WTC11 (cell line): ENCODE measurements around the gene MRPL33. TPM values are rescaled to one million over a fixed set of nuclear protein-coding genes. Genes with fewer than 3 reads are reported as not detected.

Experiments
- ATAC-seq: fragments of 200-7000 bp; cut with Tn5 transposase; 2 replicates; pipeline ENCODE4 v1.10.0; 2021; ENCODE audit warnings: mild to moderate bottlenecking, moderate library complexity
- CTCF ChIA-PET: fragments of 300-600 bp; sonication (Branson Sonifier 250); formaldehyde crosslinking; loops from one replicate; lab custom pipeline; 2021; ENCODE audit warnings: antibody characterized with exemption; lab: Charles Lee
- POLR2A ChIA-PET: fragments of 350-600 bp; sonication (Branson Sonifier 250); formaldehyde crosslinking; loops from one replicate; lab custom pipeline; 2021; ENCODE audit warnings: antibody characterized with exemption; lab: Charles Lee
- DNase-seq: peaks from one replicate; pipeline ENCODE4 v3.0.0; 2021; ENCODE audit warnings: low spot score
- H3K27ac Mint-ChIP-seq: 2 replicates; pipeline ENCODE4 v1.8.0; 2021; ENCODE audit warnings: mixed read lengths
- H3K27me3 Mint-ChIP-seq: 2 replicates; pipeline ENCODE4 v1.8.0; 2021; ENCODE audit warnings: low read depth, mild to moderate bottlenecking, moderate library complexity, mixed read lengths
- H3K36me3 Mint-ChIP-seq: 2 replicates; pipeline ENCODE4 v1.8.0; 2021; ENCODE audit warnings: mixed read lengths
- H3K4me1 Mint-ChIP-seq: 2 replicates; pipeline ENCODE4 v1.8.0; 2022; ENCODE audit warnings: mixed read lengths
- H3K4me3 Mint-ChIP-seq: 2 replicates; pipeline ENCODE4 v1.8.0; 2021; ENCODE audit warnings: mild to moderate bottlenecking, moderate library complexity, mixed read lengths
- H3K9me3 Mint-ChIP-seq: 2 replicates; pipeline ENCODE4 v1.8.0; 2021; ENCODE audit warnings: mixed read lengths
- CREM ChIP-seq: sonication (generic); formaldehyde crosslinking; IDR thresholded peaks from 2 replicates; pipeline ENCODE4 v1.8.1; 2022; ENCODE audit warnings: mild to moderate bottlenecking, missing genetic modification reagents, moderate library complexity
- FOXK1 ChIP-seq: sonication (generic); formaldehyde crosslinking; IDR thresholded peaks from 2 replicates; pipeline ENCODE4 v1.8.0; 2022; ENCODE audit warnings: mild to moderate bottlenecking, moderate library complexity, missing genetic modification reagents
- HMGA2 ChIP-seq: fragments of 250-450 bp; sonication (Bioruptor Pico); IDR thresholded peaks from 2 replicates; pipeline ENCODE4 v1.4.0; 2021; ENCODE audit warnings: mild to moderate bottlenecking, moderate library complexity
- JAZF1 ChIP-seq: fragments of 250-450 bp; sonication (Bioruptor Pico); IDR thresholded peaks from 2 replicates; pipeline ENCODE4 v1.9.0; 2021; ENCODE audit warnings: moderate library complexity, mild to moderate bottlenecking, inconsistent platforms
- MXD4 ChIP-seq: fragments of 250-450 bp; sonication (Bioruptor Pico); IDR thresholded peaks from 2 replicates; pipeline ENCODE4 v1.8.0; 2021; ENCODE audit warnings: mild to moderate bottlenecking, moderate library complexity, borderline replicate concordance
- MYBL2 ChIP-seq: sonication (generic); formaldehyde crosslinking; IDR thresholded peaks from 2 replicates; pipeline ENCODE4 v1.8.1; 2023; ENCODE audit warnings: mild to moderate bottlenecking, moderate library complexity, missing genetic modification reagents
- SMAD4 ChIP-seq: sonication (generic); formaldehyde crosslinking; IDR thresholded peaks from 2 replicates; pipeline ENCODE4 v1.8.0; 2022; ENCODE audit warnings: mild to moderate bottlenecking, missing genetic modification reagents
- TCF7 ChIP-seq: sonication (generic); formaldehyde crosslinking; IDR thresholded peaks from 2 replicates; pipeline ENCODE4 v1.8.0; 2022; ENCODE audit warnings: mild to moderate bottlenecking, low read depth, missing genetic modification reagents, moderate library complexity
- TEAD1 ChIP-seq: sonication (generic); formaldehyde crosslinking; IDR thresholded peaks from 2 replicates; pipeline ENCODE4 v1.8.0; 2022; ENCODE audit warnings: mild to moderate bottlenecking, missing genetic modification reagents
- TEAD4 ChIP-seq: sonication (generic); formaldehyde crosslinking; IDR thresholded peaks from 2 replicates; pipeline ENCODE4 v1.8.0; 2022; ENCODE audit warnings: mild to moderate bottlenecking, missing genetic modification reagents
- ZNF121 ChIP-seq: sonication (generic); formaldehyde crosslinking; IDR thresholded peaks from 2 replicates; pipeline ENCODE4 v1.8.0; 2023; ENCODE audit warnings: missing genetic modification reagents
- ZNF317 ChIP-seq: sonication (generic); formaldehyde crosslinking; IDR thresholded peaks from 2 replicates; pipeline ENCODE4 v1.8.1; 2023; ENCODE audit warnings: low read depth, mild to moderate bottlenecking, moderate library complexity, missing genetic modification reagents, borderline replicate concordance
- ZNF396 ChIP-seq: fragments of 250-450 bp; sonication (Bioruptor Pico); IDR thresholded peaks from 2 replicates; pipeline ENCODE4 v1.8.0; 2021; ENCODE audit warnings: mild to moderate bottlenecking, moderate library complexity, borderline replicate concordance
- ZNF423 ChIP-seq: fragments of 250-450 bp; sonication (Bioruptor Pico); IDR thresholded peaks from 2 replicates; pipeline ENCODE4 v2.1.2; 2022; ENCODE audit warnings: mild to moderate bottlenecking, moderate library complexity
- total RNA-seq: library from RNA; stranded (reverse); gene quantifications from 3 replicates; pipeline ENCODE4 v1.2.3, GENCODE V29; 2021
- TF ChIP-seq, protein P1 (sequence below): sonication (generic); formaldehyde crosslinking; IDR thresholded peaks from 2 replicates; pipeline ENCODE4 v1.8.0; 2022; ENCODE audit warnings: missing genetic modification reagents
- TF ChIP-seq, protein P2 (sequence below): sonication (generic); formaldehyde crosslinking; IDR thresholded peaks from 2 replicates; pipeline ENCODE4 v1.8.1; 2023; ENCODE audit warnings: mild to moderate bottlenecking, moderate library complexity, missing genetic modification reagents
- TF ChIP-seq, protein P3 (sequence below): sonication (generic); formaldehyde crosslinking; IDR thresholded peaks from 2 replicates; pipeline ENCODE4 v1.8.0; 2023; ENCODE audit warnings: missing genetic modification reagents, mild to moderate bottlenecking, borderline replicate concordance
- TF ChIP-seq, protein P4 (sequence below): fragments of 250-450 bp; sonication (Bioruptor Pico); IDR thresholded peaks from 2 replicates; pipeline ENCODE4 v1.9.0; 2021; ENCODE audit warnings: moderate library complexity, mild to moderate bottlenecking, inconsistent platforms, borderline replicate concordance
- TF ChIP-seq, protein P5 (sequence below): fragments of 250-450 bp; sonication (Bioruptor Pico); IDR thresholded peaks from 2 replicates; pipeline ENCODE4 v1.9.0; 2021; ENCODE audit warnings: mild to moderate bottlenecking, borderline replicate concordance
- TF ChIP-seq, protein P6 (sequence below): sonication (generic); formaldehyde crosslinking; IDR thresholded peaks from 2 replicates; pipeline ENCODE4 v1.8.1; 2022; ENCODE audit warnings: mild to moderate bottlenecking, missing genetic modification reagents, moderate library complexity, borderline replicate concordance

The MRPL33 gene
- total RNA-seq, 1 experiment from 2014 or later: 52.5 TPM

DNA sequence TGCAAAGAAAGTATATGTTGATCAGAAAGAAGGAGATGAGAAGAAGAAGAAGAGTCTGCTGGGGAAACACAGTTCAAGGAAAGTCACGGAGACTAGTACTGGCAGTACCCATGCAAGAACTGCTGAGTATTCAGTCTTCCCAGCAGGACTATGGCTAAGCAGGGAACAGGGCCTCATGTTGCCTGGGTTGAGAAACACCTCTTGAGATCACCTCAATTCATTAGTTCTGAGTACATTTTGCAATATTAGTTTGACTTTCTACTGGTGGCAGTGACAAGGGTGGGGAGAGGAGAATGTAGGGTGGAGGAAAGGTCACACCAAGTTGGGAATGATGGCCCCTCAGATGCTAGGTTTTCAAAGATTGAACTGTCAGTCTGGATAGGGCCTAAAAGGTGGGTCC is 50.5 kb downstream of the MRPL33 start:
- Mint-ChIP-seq H3K9me3 (peaks cover 18% of the 10 kb centered on the region), H3K36me3 (peaks cover 9% of the 10 kb centered on the region), H3K27me3 (no peaks in the 10 kb centered on the region; the same call in 1 of the 2 replicates), H3K4me3 (no peak overlapping the region), H3K4me1 (peaks cover under 1% of the 10 kb centered on the region; the same call in 1 of the 2 replicates), H3K27ac (no peak overlapping the region)
- ATAC-seq (no peak), DNase-seq (no peak)
- POLR2A ChIA-PET: no interaction called here
- CTCF ChIA-PET: no interaction called here
- TF ChIP-seq ZNF423 (CRISPR knock-in tag) (no peak), FOXK1 (CRISPR knock-in tag) (no peak), TEAD4 (CRISPR knock-in tag) (no peak), ZNF396 (CRISPR knock-in tag) (no peak), JAZF1 (CRISPR knock-in tag) (no peak), MXD4 (no peak), MYBL2 (CRISPR knock-in tag) (no peak)
- TF ChIP-seq, protein P1, sequence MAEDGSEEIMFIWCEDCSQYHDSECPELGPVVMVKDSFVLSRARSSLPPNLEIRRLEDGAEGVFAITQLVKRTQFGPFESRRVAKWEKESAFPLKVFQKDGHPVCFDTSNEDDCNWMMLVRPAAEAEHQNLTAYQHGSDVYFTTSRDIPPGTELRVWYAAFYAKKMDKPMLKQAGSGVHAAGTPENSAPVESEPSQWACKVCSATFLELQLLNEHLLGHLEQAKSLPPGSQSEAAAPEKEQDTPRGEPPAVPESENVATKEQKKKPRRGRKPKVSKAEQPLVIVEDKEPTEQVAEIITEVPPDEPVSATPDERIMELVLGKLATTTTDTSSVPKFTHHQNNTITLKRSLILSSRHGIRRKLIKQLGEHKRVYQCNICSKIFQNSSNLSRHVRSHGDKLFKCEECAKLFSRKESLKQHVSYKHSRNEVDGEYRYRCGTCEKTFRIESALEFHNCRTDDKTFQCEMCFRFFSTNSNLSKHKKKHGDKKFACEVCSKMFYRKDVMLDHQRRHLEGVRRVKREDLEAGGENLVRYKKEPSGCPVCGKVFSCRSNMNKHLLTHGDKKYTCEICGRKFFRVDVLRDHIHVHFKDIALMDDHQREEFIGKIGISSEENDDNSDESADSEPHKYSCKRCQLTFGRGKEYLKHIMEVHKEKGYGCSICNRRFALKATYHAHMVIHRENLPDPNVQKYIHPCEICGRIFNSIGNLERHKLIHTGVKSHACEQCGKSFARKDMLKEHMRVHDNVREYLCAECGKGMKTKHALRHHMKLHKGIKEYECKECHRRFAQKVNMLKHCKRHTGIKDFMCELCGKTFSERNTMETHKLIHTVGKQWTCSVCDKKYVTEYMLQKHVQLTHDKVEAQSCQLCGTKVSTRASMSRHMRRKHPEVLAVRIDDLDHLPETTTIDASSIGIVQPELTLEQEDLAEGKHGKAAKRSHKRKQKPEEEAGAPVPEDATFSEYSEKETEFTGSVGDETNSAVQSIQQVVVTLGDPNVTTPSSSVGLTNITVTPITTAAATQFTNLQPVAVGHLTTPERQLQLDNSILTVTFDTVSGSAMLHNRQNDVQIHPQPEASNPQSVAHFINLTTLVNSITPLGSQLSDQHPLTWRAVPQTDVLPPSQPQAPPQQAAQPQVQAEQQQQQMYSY (CRISPR knock-in tag): no peak
- TF ChIP-seq, protein P2, sequence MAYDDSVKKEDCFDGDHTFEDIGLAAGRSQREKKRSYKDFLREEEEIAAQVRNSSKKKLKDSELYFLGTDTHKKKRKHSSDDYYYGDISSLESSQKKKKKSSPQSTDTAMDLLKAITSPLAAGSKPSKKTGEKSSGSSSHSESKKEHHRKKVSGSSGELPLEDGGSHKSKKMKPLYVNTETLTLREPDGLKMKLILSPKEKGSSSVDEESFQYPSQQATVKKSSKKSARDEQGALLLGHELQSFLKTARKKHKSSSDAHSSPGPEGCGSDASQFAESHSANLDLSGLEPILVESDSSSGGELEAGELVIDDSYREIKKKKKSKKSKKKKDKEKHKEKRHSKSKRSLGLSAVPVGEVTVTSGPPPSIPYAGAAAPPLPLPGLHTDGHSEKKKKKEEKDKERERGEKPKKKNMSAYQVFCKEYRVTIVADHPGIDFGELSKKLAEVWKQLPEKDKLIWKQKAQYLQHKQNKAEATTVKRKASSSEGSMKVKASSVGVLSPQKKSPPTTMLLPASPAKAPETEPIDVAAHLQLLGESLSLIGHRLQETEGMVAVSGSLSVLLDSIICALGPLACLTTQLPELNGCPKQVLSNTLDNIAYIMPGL (CRISPR knock-in tag): no peak

DNA sequence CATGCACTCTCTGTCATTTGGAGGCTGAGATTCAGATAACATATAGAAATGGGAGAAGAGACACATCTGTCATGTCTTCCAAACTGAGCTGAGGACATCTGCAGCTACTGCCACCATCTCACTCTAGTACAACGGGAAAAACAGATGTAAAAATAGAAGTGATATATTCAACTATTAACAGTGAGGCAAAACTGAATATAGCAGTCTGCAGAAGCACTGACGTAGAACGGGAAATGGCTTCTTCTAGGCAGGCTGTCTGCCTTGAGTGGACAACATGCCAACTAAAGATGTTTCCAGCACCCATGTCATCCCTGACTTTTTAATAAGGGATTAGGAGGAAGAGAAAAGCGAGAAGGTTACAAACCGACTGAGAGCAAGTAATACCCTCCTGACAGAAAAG is 51.6 kb downstream of the MRPL33 start:
- H3K4me1 Mint-ChIP-seq: peaks cover 11% of the 10 kb centered on the region
- ATAC-seq (no peak), DNase-seq (no peak)
- no peak overlapping the region for H3K27ac Mint-ChIP-seq
- POLR2A ChIA-PET: no interaction called here
- H3K27me3 Mint-ChIP-seq: no peaks in the 10 kb centered on the region; the same call in 1 of the 2 replicates
- peaks cover 9% of the 10 kb centered on the region for H3K36me3 Mint-ChIP-seq
- CTCF ChIA-PET: no interaction called here
- H3K4me3 Mint-ChIP-seq: no peak overlapping the region
- peaks cover 18% of the 10 kb centered on the region for H3K9me3 Mint-ChIP-seq
- TF ChIP-seq HMGA2 (CRISPR knock-in tag) (no peak), ZNF317 (no peak), TCF7 (CRISPR knock-in tag) (no peak), CREM (CRISPR knock-in tag) (no peak), ZNF121 (CRISPR knock-in tag) (no peak), JAZF1 (CRISPR knock-in tag) (no peak), SMAD4 (CRISPR knock-in tag) (no peak), TEAD1 (CRISPR knock-in tag) (no peak)
- TF ChIP-seq, protein P3, sequence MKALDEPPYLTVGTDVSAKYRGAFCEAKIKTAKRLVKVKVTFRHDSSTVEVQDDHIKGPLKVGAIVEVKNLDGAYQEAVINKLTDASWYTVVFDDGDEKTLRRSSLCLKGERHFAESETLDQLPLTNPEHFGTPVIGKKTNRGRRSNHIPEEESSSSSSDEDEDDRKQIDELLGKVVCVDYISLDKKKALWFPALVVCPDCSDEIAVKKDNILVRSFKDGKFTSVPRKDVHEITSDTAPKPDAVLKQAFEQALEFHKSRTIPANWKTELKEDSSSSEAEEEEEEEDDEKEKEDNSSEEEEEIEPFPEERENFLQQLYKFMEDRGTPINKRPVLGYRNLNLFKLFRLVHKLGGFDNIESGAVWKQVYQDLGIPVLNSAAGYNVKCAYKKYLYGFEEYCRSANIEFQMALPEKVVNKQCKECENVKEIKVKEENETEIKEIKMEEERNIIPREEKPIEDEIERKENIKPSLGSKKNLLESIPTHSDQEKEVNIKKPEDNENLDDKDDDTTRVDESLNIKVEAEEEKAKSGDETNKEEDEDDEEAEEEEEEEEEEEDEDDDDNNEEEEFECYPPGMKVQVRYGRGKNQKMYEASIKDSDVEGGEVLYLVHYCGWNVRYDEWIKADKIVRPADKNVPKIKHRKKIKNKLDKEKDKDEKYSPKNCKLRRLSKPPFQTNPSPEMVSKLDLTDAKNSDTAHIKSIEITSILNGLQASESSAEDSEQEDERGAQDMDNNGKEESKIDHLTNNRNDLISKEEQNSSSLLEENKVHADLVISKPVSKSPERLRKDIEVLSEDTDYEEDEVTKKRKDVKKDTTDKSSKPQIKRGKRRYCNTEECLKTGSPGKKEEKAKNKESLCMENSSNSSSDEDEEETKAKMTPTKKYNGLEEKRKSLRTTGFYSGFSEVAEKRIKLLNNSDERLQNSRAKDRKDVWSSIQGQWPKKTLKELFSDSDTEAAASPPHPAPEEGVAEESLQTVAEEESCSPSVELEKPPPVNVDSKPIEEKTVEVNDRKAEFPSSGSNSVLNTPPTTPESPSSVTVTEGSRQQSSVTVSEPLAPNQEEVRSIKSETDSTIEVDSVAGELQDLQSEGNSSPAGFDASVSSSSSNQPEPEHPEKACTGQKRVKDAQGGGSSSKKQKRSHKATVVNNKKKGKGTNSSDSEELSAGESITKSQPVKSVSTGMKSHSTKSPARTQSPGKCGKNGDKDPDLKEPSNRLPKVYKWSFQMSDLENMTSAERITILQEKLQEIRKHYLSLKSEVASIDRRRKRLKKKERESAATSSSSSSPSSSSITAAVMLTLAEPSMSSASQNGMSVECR: no peak
- TF ChIP-seq, protein P4, sequence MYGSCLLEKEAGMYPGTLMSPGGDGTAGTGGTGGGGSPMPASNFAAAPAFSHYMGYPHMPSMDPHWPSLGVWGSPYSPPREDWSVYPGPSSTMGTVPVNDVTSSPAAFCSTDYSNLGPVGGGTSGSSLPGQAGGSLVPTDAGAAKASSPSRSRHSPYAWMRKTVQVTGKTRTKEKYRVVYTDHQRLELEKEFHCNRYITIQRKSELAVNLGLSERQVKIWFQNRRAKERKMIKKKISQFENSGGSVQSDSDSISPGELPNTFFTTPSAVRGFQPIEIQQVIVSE (CRISPR knock-in tag): no peak
- TF ChIP-seq, protein P5, sequence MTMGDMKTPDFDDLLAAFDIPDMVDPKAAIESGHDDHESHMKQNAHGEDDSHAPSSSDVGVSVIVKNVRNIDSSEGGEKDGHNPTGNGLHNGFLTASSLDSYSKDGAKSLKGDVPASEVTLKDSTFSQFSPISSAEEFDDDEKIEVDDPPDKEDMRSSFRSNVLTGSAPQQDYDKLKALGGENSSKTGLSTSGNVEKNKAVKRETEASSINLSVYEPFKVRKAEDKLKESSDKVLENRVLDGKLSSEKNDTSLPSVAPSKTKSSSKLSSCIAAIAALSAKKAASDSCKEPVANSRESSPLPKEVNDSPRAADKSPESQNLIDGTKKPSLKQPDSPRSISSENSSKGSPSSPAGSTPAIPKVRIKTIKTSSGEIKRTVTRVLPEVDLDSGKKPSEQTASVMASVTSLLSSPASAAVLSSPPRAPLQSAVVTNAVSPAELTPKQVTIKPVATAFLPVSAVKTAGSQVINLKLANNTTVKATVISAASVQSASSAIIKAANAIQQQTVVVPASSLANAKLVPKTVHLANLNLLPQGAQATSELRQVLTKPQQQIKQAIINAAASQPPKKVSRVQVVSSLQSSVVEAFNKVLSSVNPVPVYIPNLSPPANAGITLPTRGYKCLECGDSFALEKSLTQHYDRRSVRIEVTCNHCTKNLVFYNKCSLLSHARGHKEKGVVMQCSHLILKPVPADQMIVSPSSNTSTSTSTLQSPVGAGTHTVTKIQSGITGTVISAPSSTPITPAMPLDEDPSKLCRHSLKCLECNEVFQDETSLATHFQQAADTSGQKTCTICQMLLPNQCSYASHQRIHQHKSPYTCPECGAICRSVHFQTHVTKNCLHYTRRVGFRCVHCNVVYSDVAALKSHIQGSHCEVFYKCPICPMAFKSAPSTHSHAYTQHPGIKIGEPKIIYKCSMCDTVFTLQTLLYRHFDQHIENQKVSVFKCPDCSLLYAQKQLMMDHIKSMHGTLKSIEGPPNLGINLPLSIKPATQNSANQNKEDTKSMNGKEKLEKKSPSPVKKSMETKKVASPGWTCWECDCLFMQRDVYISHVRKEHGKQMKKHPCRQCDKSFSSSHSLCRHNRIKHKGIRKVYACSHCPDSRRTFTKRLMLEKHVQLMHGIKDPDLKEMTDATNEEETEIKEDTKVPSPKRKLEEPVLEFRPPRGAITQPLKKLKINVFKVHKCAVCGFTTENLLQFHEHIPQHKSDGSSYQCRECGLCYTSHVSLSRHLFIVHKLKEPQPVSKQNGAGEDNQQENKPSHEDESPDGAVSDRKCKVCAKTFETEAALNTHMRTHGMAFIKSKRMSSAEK (CRISPR knock-in tag): no peak
- TF ChIP-seq, protein P6, sequence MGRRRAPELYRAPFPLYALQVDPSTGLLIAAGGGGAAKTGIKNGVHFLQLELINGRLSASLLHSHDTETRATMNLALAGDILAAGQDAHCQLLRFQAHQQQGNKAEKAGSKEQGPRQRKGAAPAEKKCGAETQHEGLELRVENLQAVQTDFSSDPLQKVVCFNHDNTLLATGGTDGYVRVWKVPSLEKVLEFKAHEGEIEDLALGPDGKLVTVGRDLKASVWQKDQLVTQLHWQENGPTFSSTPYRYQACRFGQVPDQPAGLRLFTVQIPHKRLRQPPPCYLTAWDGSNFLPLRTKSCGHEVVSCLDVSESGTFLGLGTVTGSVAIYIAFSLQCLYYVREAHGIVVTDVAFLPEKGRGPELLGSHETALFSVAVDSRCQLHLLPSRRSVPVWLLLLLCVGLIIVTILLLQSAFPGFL (CRISPR knock-in tag): no peak
